ENCODE measurements around the gene DUSP1. TPM values are rescaled to one million over a fixed set of nuclear protein-coding genes. Genes with fewer than 3 reads are reported as not detected.

The DUSP1 gene
- total and polyA plus RNA-seq, 9 of the 15 experiments (the other 6 are each of a cell fraction or from before 2014, with no cell fraction given), result 2.1 to 14.2 (median 8.5) TPM

DNA sequence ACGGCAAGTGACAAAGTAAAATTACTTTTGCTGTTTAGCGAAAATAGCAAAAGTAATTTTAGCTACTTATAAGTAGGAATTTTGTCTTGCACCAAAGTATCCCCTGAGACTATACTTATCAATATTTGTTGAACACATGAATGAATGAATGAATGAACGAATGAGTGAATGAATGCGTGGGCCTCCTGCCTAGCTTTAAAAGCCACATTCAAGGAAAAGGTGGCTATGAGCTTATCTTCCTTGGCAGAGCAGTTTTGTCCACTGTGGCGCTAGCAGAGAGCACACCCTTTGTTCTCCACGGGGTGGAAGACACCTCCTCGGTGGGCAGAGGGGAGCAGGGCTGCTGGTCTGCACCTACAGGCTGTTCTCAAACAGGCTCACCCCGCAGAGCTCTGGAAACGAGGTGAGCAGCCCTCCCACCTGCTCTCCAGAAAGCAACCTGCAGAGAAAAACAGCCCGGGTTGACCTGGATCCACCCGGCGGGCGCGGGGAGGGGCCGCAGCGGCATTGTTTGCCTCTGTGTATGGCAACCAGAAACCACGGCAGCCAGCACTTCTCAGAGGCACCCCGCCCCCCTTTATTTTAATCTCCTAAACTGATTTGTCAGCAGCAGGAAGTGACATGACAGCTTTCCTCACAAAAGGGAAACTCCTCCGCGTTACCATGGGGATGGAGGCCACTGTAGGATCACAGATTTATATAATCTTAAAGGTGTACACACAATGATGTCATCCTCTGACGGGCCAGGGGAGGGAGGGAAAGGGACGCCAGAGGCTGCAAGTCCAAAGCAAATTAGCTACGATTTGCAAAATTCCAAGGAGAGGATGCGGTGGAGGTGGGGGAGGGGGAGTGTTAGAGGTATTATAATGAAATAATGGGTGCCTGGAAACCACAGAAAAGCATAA, 5.9 kb downstream of the DUSP1 start (continued):
- TF ChIP-seq MAZ (CRISPR knock-in tag; conservative IDR thresholded peaks at IDR 0.05 in 1 of 2, IDR thresholded peaks at IDR 0.05 in 1 of 2) (peak; percentile 53 to 76; a peak in 3 of 4 replicates), ZFPM2 (CRISPR knock-in tag; IDR thresholded peaks at IDR 0.05) (no peak), TAF1 (IDR thresholded peaks at IDR 0.05; ENCODE audit: control insufficient read depth, extremely low read depth, insufficient read depth, low read length, severe bottlenecking) (no peak), TAF9B (IDR thresholded peaks at IDR 0.05; ENCODE audit: partially characterized antibody) (peak; percentile 81), SAP30 (IDR thresholded peaks at IDR 0.05; ENCODE audit: borderline replicate concordance, insufficient read depth, low read depth, low read length, poor library complexity, severe bottlenecking) (peak; percentile 38), DIDO1 (tag; IDR thresholded peaks at IDR 0.05; ENCODE audit: low read depth) (no peak), POLR2H (tag; IDR thresholded peaks at IDR 0.05; ENCODE audit: low read depth) (no peak), SNIP1 (IDR thresholded peaks at IDR 0.05; ENCODE audit: low read depth) (no peak), ZBTB7A (IDR thresholded peaks at IDR 0.05; ENCODE audit: borderline replicate concordance, control insufficient read depth, low read depth, low read length) (0 out of 2 replicates have a peak, but pooled peaks have one; percentile 29), C11orf30 (IDR thresholded peaks at IDR 0.05; ENCODE audit: low read depth) (peak; percentile 91), CREM (IDR thresholded peaks at IDR 0.05; ENCODE audit: low read depth) (peak; percentile 90), MTA3 (IDR thresholded peaks at IDR 0.05; ENCODE audit: borderline replicate concordance) (0 out of 2 replicates have a peak, but pooled peaks have one; percentile 27), NR4A1 (CRISPR knock-in tag; IDR thresholded peaks at IDR 0.05) (0 out of 2 replicates have a peak, but pooled peaks have one; percentile 64), NR4A1 (tag; IDR thresholded peaks at IDR 0.05) (no peak), ELF1 (tag; IDR thresholded peaks at IDR 0.05) (peak; percentile 66), RBM17 (IDR thresholded peaks at IDR 0.05; ENCODE audit: borderline replicate concordance, low read depth, low read length) (no peak), NFE2 (IDR thresholded peaks at IDR 0.05; ENCODE audit: low read depth) (peak; percentile 83), CCNT2 (IDR thresholded peaks at IDR 0.05; ENCODE audit: borderline replicate concordance, extremely low read depth, insufficient read length, low read depth, low read length) (peak; percentile 69), NCOR1 (IDR thresholded peaks at IDR 0.05) (peak; percentile 73), FOXJ3 (CRISPR knock-in tag; IDR thresholded peaks at IDR 0.05) (peak; percentile 98)
- TF ChIP-seq, protein P1, sequence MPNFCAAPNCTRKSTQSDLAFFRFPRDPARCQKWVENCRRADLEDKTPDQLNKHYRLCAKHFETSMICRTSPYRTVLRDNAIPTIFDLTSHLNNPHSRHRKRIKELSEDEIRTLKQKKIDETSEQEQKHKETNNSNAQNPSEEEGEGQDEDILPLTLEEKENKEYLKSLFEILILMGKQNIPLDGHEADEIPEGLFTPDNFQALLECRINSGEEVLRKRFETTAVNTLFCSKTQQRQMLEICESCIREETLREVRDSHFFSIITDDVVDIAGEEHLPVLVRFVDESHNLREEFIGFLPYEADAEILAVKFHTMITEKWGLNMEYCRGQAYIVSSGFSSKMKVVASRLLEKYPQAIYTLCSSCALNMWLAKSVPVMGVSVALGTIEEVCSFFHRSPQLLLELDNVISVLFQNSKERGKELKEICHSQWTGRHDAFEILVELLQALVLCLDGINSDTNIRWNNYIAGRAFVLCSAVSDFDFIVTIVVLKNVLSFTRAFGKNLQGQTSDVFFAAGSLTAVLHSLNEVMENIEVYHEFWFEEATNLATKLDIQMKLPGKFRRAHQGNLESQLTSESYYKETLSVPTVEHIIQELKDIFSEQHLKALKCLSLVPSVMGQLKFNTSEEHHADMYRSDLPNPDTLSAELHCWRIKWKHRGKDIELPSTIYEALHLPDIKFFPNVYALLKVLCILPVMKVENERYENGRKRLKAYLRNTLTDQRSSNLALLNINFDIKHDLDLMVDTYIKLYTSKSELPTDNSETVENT (CRISPR knock-in tag; IDR thresholded peaks at IDR 0.05), result no peak
- TF ChIP-seq, protein P2, sequence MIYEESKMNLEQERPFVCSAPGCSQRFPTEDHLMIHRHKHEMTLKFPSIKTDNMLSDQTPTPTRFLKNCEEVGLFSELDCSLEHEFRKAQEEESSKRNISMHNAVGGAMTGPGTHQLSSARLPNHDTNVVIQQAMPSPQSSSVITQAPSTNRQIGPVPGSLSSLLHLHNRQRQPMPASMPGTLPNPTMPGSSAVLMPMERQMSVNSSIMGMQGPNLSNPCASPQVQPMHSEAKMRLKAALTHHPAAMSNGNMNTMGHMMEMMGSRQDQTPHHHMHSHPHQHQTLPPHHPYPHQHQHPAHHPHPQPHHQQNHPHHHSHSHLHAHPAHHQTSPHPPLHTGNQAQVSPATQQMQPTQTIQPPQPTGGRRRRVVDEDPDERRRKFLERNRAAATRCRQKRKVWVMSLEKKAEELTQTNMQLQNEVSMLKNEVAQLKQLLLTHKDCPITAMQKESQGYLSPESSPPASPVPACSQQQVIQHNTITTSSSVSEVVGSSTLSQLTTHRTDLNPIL (CRISPR knock-in tag; IDR thresholded peaks at IDR 0.05), result no peak
